GM21447 (cell line): ENCODE measurements around the gene RLN3.
A peak's percentile ranks its signal among the peaks of the same experiment; 100 is the strongest.

Experiments
- ATAC-seq: cut with Tn5 transposase; IDR thresholded peaks from one replicate; pipeline ENCODE4 v1.9.1; 2021; ENCODE audit not compliant: unreplicated experiment

The RLN3 gene

DNA sequence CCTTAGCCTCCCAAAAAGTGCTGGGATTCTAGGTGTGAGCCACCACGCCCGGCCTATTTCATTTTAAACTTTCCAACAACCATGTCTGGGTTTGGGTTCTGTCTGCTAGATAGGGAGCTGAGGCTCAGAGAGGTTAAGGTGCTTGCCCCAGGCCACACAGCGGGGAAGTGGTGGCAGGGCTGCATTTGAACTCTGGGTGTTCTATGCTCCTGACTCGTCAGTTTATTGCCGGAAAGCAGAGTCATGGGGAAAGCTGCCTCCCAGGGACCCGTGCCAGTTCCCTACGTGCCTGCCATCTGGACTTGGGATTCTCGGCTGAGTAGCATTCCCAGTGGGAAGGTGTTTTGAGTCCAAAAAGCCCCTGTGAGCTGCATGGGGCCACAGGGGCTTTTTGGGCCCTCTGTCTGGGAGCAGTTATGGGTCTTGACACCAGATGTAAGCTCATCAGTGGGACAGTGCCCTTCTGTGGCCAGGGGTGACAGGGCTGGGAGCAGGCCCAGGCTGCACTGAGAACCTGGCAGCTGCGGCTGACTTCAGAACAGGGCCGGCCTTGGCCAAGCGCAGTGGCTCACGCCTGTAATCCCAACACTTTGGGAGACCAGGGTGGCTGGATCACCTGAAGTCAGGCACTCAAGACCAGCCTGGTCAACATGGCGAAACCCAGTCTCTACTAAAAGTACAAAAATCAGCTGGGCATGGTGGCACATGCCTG, 32.8 kb upstream of the RLN3 start:
- no peak for ATAC-seq

GRCh38 chr19:13995878-13996765, 31.8 kb upstream of the RLN3 start:
- ATAC-seq, result no peak

GRCh38 chr19:13996928-13997630, 30.9 kb upstream of the RLN3 start:
- ATAC-seq, result no peak

DNA sequence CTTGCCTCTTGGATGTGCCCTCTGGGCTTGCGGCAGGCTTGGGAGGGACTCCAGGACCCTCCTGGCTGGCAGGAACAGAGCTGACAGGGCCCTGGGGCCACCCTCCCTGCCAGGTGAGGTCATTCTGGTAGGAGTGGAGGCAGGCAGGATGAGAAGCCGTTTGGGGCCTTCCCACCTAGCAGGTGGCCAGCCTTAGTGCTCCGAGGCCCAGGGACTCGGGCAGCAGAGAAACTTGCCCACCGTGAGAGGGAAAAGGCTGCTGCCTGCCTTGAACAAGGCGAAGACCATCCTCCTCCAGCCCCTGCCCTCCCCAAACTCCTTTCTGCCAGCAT, 30.4 kb upstream of the RLN3 start:
- ATAC-seq, result no peak

- no peak for ATAC-seq
Observed at GRCh38 chr19:13998426-13998825, 29.5 kb upstream of the RLN3 start.

DNA sequence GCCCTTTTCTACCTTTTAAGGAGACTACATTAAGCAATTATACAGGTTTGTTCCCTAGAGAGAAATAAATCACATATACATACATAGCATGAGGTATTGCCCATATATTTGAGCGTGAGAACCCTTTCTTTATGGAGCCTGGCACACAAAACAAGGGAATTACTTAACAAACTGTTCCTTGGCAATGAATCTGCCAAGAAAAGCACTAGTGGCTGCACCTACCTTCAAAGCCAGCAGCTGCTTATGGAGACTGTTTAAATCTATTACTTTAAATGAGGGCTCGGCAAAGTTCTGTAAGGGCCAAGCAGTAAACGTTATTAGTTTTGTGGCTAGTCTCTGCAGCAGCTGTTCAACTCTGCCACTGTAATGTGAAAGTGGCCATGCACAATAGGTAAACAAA, 28.9 kb upstream of the RLN3 start:
- no peak for ATAC-seq

- no peak for ATAC-seq
Observed at GRCh38 chr19:14000691-14001375, 27.1 kb upstream of the RLN3 start.

DNA sequence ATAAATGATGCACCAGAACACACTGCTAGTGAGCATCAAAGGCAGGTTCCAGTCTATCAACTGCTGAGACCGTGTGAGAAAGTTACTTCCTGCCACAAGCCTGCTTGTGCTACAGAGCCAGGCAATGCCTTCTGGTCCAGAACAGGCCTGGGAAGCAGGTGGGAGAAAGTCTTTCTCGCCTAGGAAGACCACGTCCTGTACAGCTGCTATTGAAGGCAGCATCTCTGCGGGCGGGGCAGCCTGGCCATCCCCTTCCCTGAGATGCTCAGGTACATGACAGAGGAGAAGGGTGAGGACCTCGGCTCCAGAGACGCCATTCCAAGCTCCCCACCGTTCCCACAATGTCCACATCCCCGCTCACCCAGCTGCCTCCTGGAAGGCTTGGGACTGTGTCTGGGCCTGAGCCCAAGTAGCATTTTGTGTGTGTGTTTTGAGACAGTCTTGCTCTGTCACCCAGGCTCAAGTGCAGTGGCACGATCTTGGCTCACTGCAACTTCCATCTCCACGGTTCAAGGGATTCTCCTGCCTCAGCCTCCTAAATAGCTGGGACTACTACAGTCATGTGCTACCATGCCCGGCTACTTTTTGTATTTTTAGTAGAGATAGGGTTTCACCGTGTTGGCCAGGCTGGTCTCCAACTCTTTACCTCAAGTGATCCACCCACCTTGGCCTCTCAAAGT, 25.2 kb upstream of the RLN3 start:
- no peak for ATAC-seq

DNA sequence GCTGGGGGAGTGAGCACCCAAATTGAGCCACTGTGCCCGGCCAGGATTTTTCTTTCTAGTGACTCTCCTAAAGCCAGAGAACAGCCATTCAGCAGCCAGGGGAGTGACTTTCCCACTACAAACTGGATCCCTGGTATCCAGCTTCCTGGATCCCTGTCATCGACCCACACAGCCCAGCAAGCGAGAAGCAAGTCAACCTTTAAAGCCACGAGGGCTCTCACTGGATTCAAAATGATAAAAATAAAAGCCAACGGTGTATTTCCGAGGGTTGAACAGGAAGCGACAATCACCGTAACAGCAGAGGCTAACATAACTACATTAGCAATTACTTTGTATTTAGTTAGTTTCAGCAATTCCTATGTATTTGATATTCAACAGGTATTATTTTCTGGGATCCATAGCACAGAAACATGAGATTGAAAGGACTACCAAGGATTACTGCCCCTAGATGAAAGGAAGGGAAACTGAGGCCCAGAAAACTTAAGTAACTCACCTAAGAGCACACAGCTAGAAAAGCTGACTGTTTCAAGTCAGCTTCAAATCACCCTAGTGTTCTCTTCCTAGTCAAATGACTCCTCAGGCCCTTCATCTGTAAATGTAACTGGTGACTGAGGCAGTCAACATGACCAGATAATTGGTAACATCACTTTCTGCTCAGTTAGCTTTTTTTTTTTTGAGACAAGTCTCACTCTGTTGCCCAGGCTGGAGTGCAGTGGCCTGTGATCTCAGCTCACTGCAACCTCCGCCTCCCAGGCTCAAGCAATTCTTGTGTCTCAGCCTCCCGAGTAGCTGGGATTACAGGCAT, 24.5 kb upstream of the RLN3 start:
- ATAC-seq, result no peak

GRCh38 chr19:14004619-14005348, 23.2 kb upstream of the RLN3 start:
- ATAC-seq, result no peak

- ATAC-seq, result peak; percentile 27
Observed at GRCh38 chr19:14005349-14006084, 22.4 kb upstream of the RLN3 start.

GRCh38 chr19:14006085-14006765, 21.7 kb upstream of the RLN3 start, which contains the start of gene RFX1:
Gene RFX1, minus strand, starts transcription at chr19:14006320. Its CDS starts 12,477 bp downstream, at chr19:13993843.
- peak; percentile 76 for ATAC-seq

GRCh38 chr19:14006766-14007562, 21.0 kb upstream of the RLN3 start:
- ATAC-seq, result peak; percentile 15

DNA sequence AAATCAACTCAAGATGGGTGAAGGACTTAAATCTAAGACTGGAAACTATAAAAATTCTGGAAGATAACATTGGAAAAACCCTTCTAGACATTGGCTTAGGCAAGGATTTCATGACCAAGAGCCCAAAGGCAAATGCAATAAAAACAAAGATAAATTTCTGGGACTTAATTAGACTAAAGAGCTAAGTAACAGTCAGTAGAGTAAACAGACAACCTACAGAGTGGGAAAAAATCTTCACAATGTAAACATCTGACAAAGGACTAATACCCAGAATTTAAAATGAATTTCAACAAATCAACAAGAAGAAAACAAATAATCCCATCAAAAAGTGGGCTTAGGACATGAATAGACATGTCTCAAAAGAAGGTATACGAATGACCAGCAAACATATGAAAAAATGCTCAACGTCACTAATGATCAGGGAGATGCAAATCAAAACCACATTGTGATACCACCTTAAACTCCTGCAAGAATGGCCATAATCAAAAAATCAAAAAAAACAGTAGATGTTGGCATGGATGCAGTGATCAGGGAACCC, 15.5 kb upstream of the RLN3 start:
- ATAC-seq, result no peak

DNA sequence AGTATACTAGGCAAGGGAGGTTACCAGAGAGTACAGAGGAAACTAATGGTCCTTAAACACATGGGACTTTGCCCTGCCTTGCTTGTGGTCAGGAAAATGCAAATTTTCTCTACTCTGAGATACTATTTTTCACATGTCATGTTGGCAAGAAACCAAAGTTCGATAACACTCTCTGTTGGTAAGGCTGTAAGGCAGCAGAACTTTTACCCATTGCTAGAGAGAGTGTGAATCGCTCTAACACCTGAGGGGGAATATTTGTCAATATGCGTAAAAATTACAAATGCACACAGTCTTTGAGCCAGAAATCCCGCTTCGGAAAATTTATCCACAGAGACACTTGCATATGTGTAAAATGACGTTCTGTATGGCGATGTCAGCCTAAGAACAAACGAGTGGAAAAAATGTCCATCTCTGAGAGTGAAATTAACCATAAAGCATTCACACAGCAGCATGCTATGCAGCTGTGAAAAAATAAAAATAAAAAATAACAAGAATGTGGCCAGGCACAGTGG, 12.4 kb upstream of the RLN3 start:
- ATAC-seq, result peak; percentile 72

- ATAC-seq, result no peak
Observed at GRCh38 chr19:14019100-14019499, 8.8 kb upstream of the RLN3 start.
